HG02642 (cell line): ENCODE data around the gene HEBP2.
"Not testable (repeated sequence)": the region's sequence is repeated elsewhere in the genome, so short reads cannot be mapped to it uniquely, and the experiment has no call there.

Source experiments
- ATAC-seq: cut with Tn5 transposase; IDR thresholded peaks from one replicate; pipeline ENCODE4 v1.9.1; 2021; ENCODE audit warnings: mild to moderate bottlenecking; ENCODE audit not compliant: unreplicated experiment, poor library complexity

The HEBP2 gene

GRCh38 chr6:138403801-138404665 lies at the start of gene HEBP2:
HEBP2 (plus strand) TSS chr6:138404223; CDS start chr6:138404496, 273 bp downstream.
- peak; percentile 92 for ATAC-seq

GRCh38 chr6:138357928-138358327 lies 46.1 kb upstream of the HEBP2 start:
- no peak for ATAC-seq

GRCh38 chr6:138368684-138369083 lies 35.3 kb upstream of the HEBP2 start:
- ATAC-seq: not testable (repeated sequence)

- no peak for ATAC-seq
These were observed 33.2 kb upstream of the HEBP2 start for GRCh38 chr6:138370631-138371451.

- ATAC-seq: no peak
These were observed 32.6 kb upstream of the HEBP2 start for GRCh38 chr6:138371452-138371711.

- no peak for ATAC-seq
These were observed 32.3 kb upstream of the HEBP2 start for GRCh38 chr6:138371720-138372119.

GRCh38 chr6:138372711-138373463 lies 31.1 kb upstream of the HEBP2 start:
- ATAC-seq: no peak

- ATAC-seq: no peak
These were observed 29.8 kb upstream of the HEBP2 start for GRCh38 chr6:138374230-138374629.

- no peak for ATAC-seq
These were observed 29.2 kb upstream of the HEBP2 start for GRCh38 chr6:138374815-138375214.

GRCh38 chr6:138377042-138377441 lies 27.0 kb upstream of the HEBP2 start:
- no peak for ATAC-seq

- ATAC-seq: no peak
These were observed 26.2 kb upstream of the HEBP2 start, which contains the start of gene SMIM28 for GRCh38 chr6:138377844-138378243. SMIM28 (plus strand) TSS chr6:138377905; CDS start chr6:138378073, 168 bp downstream.

- no peak for ATAC-seq
These were observed 25.6 kb upstream of the HEBP2 start for GRCh38 chr6:138378463-138378862.

GRCh38 chr6:138382498-138383265 lies 21.3 kb upstream of the HEBP2 start:
- ATAC-seq: no peak

GRCh38 chr6:138383776-138384175 lies 20.2 kb upstream of the HEBP2 start:
- no peak for ATAC-seq

- ATAC-seq: no peak
These were observed 17.1 kb upstream of the HEBP2 start for GRCh38 chr6:138386897-138387296.

GRCh38 chr6:138387577-138388368 lies 16.2 kb upstream of the HEBP2 start:
- ATAC-seq: no peak

GRCh38 chr6:138389551-138389950 lies 14.5 kb upstream of the HEBP2 start:
- no peak for ATAC-seq

GRCh38 chr6:138393871-138394783 lies 9.9 kb upstream of the HEBP2 start:
- no peak for ATAC-seq
